Cardiac muscle cell (in vitro differentiated cells and primary cell): ENCODE measurements around the gene MSS51. TPM values are rescaled to one million over a fixed set of nuclear protein-coding genes. Genes with fewer than 3 reads are reported as not detected.

Experiments used
- DNase-seq, 2 donors: peaks; one replicate each; pipeline versions ENCODE4 v3.0.0 to v3.0.0-alpha.2; 2010 to 2017; ENCODE audit warnings: low read depth in 1 of 2, low spot score in 1 of 2
- H3K27ac ChIP-seq: fragments of 200-600 bp; sonication (generic); 2 replicates; pipeline ENCODE4 v1.5.1; 2016
- H3K27me3 ChIP-seq: fragments of 200-600 bp; sonication (generic); 2 replicates; pipeline ENCODE4 v1.6.0; 2016; ENCODE audit warnings: control low read depth
- H3K36me3 ChIP-seq: fragments of 200-600 bp; sonication (generic); 2 replicates; pipeline ENCODE4 v1.5.1; 2016; ENCODE audit warnings: control low read depth
- H3K4me1 ChIP-seq: fragments of 200-600 bp; sonication (generic); 2 replicates; pipeline ENCODE4 v1.8.1; 2017; ENCODE audit warnings: low read depth, mild to moderate bottlenecking, mixed run types
- H3K4me3 ChIP-seq: fragments of 200-600 bp; sonication (generic); 2 replicates; pipeline ENCODE4 v1.5.1; 2016; ENCODE audit warnings: mild to moderate bottlenecking
- H3K9me3 ChIP-seq: fragments of 200-600 bp; sonication (generic); 2 replicates; pipeline ENCODE4 v1.5.1; 2017; ENCODE audit warnings: low read depth, mild to moderate bottlenecking, control low read depth
- CTCF ChIP-seq: IDR thresholded peaks from 2 replicates; pipeline ENCODE4 v1.5.1; 2012; ENCODE audit warnings: low read depth, mild to moderate bottlenecking, low read length
- polyA plus RNA-seq: library from polyadenylated mRNA; unstranded; fragments of >200 nt; fragmentation: Nextera tagmentation; extraction: Ambion mirVana; gene quantifications from 2 replicates; pipeline ENCODE4 v1.2.1, GENCODE V29; 2016
- total RNA-seq: library from RNA; depleted of rRNA; stranded (reverse); fragments of >200 nt; gene quantifications from 2 replicates; pipeline ENCODE4 v1.2.3, GENCODE V29; 2016

Gene MSS51
- total and polyA plus RNA-seq, 2 experiments from 2014 or later: 3.5 to 3.9 TPM

- Histone ChIP-seq H3K27me3 (no peaks in the 10 kb centered on the region), H3K36me3 (no peaks in the 10 kb centered on the region), H3K27ac (no peak overlapping the region), H3K4me3 (peak overlapping the region; percentile 72), H3K9me3 (no peaks in the 10 kb centered on the region), H3K4me1 (peaks cover 3% of the 10 kb centered on the region)
- DNase-seq: no peak
- no peak for TF ChIP-seq CTCF
Observed at GRCh38 chr10:73414230-73414945, 19.0 kb downstream of the MSS51 start.

GRCh38 chr10:73413528-73414229 is 19.7 kb downstream of the MSS51 start, which contains the start of gene ANXA7:
ANXA7 (minus strand) TSS chr10:73414058; CDS start chr10:73400856, 13,202 bp downstream.
- Histone ChIP-seq H3K9me3 (no peaks in the 10 kb centered on the region), H3K36me3 (no peaks in the 10 kb centered on the region)
- peak; percentile 34 for TF ChIP-seq CTCF

GRCh38 chr10:73413108-73413527 is 20.2 kb downstream of the MSS51 start:
- no peak for TF ChIP-seq CTCF
- Histone ChIP-seq H3K36me3 (no peaks in the 10 kb centered on the region), H3K27ac (peak overlapping the region; percentile 89), H3K4me1 (peaks cover 3% of the 10 kb centered on the region), H3K9me3 (no peaks in the 10 kb centered on the region), H3K27me3 (no peaks in the 10 kb centered on the region), H3K4me3 (peak overlapping the region; percentile 72)
- no peak for DNase-seq

More at GRCh38 chr10:73413528-73414229, 19.7 kb downstream of the MSS51 start, which contains the start of gene ANXA7:
- DNase-seq: peak; percentile 86 to 95
- peak within 1 kb of the TSS; percentile 89 for H3K27ac ChIP-seq
- no peaks in the 10 kb centered on the region for H3K27me3 ChIP-seq
- peak within 1 kb of the TSS; percentile 72 for H3K4me3 ChIP-seq
- H3K4me1 ChIP-seq: peaks cover 3% of the 10 kb centered on the region

GRCh38 chr10:73410897-73411296 is 22.5 kb downstream of the MSS51 start:
- no peak overlapping the region for H3K4me3 ChIP-seq
- H3K9me3 ChIP-seq: no peaks in the 10 kb centered on the region
- no peak overlapping the region for H3K27ac ChIP-seq
- H3K36me3 ChIP-seq: no peaks in the 10 kb centered on the region
- no peak for DNase-seq
- H3K4me1 ChIP-seq: peaks cover 3% of the 10 kb centered on the region
- TF ChIP-seq CTCF: no peak
- H3K27me3 ChIP-seq: no peaks in the 10 kb centered on the region

GRCh38 chr10:73408978-73409521 is 24.3 kb downstream of the MSS51 start:
- no peaks in the 10 kb centered on the region for H3K36me3 ChIP-seq
- no peak for TF ChIP-seq CTCF
- no peaks in the 10 kb centered on the region for H3K9me3 ChIP-seq
- H3K4me3 ChIP-seq: no peak overlapping the region
- DNase-seq: no peak
- H3K27ac ChIP-seq: no peak overlapping the region
- peaks cover 3% of the 10 kb centered on the region for H3K4me1 ChIP-seq
- no peaks in the 10 kb centered on the region for H3K27me3 ChIP-seq
